Upper lobe of left lung (tissue), 6 donors: ENCODE data around the gene ADNP. TPM values are rescaled to one million over a fixed set of nuclear protein-coding genes. Genes with fewer than 3 reads are reported as not detected.

Experiments used
- ATAC-seq, 2 donors: fragments of 200-7000 bp; cut with Tn5 transposase; one replicate each; pipeline ENCODE4 v1.9.1; 2022; ENCODE audit warnings: mild to moderate bottlenecking in 2 of 2, moderate library complexity in 2 of 2; ENCODE audit not compliant: low FRiP score in 2 of 2
- DNase-seq, 2 donors: peaks; one replicate each; pipeline ENCODE4 v3.0.0-alpha.2; 2019 to 2020
- H3K27ac ChIP-seq, 4 donors: fragments of 200-600 bp; sonication (generic); one replicate each; pipeline ENCODE4 v1.5.1; 2016 to 2019
- H3K27me3 ChIP-seq, 4 donors: fragments of 200-600 bp; sonication (generic); one replicate each; pipeline ENCODE4 v1.5.1; 2017 to 2019
- H3K36me3 ChIP-seq, 4 donors: fragments of 200-600 bp; sonication (generic); one replicate each; pipeline ENCODE4 v1.5.1; 2016 to 2019
- H3K4me1 ChIP-seq, 4 donors: fragments of 200-600 bp; sonication (generic); one replicate each; pipeline ENCODE4 v1.5.1; 2018 to 2019
- H3K4me3 ChIP-seq, 4 donors: fragments of 200-600 bp; sonication (generic); one replicate each; pipeline ENCODE4 v1.5.1; 2017 to 2019; ENCODE audit warnings: mild to moderate bottlenecking in 2 of 4, moderate library complexity in 1 of 4
- H3K9me3 ChIP-seq, 4 donors: fragments of 200-600 bp; sonication (generic); one replicate each; pipeline ENCODE4 v1.5.1; 2018 to 2019
- EP300 ChIP-seq, 4 donors: sonication (generic); formaldehyde crosslinking; IDR thresholded peaks; one replicate each; pipeline ENCODE4 v1.5.1; 2017; ENCODE audit warnings: antibody characterized with exemption in 4 of 4, control low read depth in 2 of 4
- POLR2A ChIP-seq, 4 donors: fragments of 450-650 bp; IDR thresholded peaks; one replicate each; pipeline ENCODE4 v1.5.1; 2016 to 2017; ENCODE audit warnings: antibody characterized with exemption in 4 of 4, mild to moderate bottlenecking in 2 of 4
- POLR2AphosphoS5 ChIP-seq, 2 donors: sonication (generic); formaldehyde crosslinking; IDR thresholded peaks; one replicate each; pipeline ENCODE4 v1.5.1; 2017; ENCODE audit warnings: antibody characterized with exemption in 2 of 2
- WGBS, 2 donors: methylation state at CpG; one replicate each; pipeline ENCODE4 v1.1.5; 2017 to 2018; 5-methylcytosine and 5-hydroxymethylcytosine counted together
- total RNA-seq, 6 donors: library from RNA; depleted of rRNA in 4 of 6; stranded (reverse); fragments of >200 nt in 4 of 6; gene quantifications; one replicate each; pipeline versions ENCODE4 v1.1.0 to v1.2.1, GENCODE V29; 2016 to 2021
- TF ChIP-seq, protein P1 (sequence below), 6 experiments: fragments of 450-650 bp in 4 of 6; fragments of 200-600 bp in 2 of 6; sonication (generic) in 2 of 6; IDR thresholded peaks; one replicate each; pipeline ENCODE4 v1.5.1; 2016 to 2019; ENCODE audit warnings: antibody characterized with exemption in 6 of 6
- donor health status: DM: no; HTN: no; CAD: no; lungs with moderate emphysema.
- donor health status: DM: no; HTN: yes; CAD: no; lungs with severe emphysema.

The ADNP gene
- total RNA-seq, 6 donors from 2014 or later, result 27.3 to 72.6 (median 45.0) TPM

GRCh38 chr20:50859161-50859560, 72.1 kb downstream of the ADNP start:
- no peak for DNase-seq
- no peak overlapping the region for H3K4me3 ChIP-seq
- H3K27me3 ChIP-seq, result no peaks in the 10 kb centered on the region
- H3K27ac ChIP-seq, result no peak overlapping the region
- ATAC-seq, result no peak
- H3K9me3 ChIP-seq, result no peaks in the 10 kb centered on the region
- no peaks in the 10 kb centered on the region for H3K4me1 ChIP-seq
- WGBS, 2 donors, result 95% methylated on average over 10 of the region's 10 CpGs
- TF ChIP-seq, protein P1, sequence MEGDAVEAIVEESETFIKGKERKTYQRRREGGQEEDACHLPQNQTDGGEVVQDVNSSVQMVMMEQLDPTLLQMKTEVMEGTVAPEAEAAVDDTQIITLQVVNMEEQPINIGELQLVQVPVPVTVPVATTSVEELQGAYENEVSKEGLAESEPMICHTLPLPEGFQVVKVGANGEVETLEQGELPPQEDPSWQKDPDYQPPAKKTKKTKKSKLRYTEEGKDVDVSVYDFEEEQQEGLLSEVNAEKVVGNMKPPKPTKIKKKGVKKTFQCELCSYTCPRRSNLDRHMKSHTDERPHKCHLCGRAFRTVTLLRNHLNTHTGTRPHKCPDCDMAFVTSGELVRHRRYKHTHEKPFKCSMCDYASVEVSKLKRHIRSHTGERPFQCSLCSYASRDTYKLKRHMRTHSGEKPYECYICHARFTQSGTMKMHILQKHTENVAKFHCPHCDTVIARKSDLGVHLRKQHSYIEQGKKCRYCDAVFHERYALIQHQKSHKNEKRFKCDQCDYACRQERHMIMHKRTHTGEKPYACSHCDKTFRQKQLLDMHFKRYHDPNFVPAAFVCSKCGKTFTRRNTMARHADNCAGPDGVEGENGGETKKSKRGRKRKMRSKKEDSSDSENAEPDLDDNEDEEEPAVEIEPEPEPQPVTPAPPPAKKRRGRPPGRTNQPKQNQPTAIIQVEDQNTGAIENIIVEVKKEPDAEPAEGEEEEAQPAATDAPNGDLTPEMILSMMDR (IDR thresholded peaks at IDR 0.05), result no peak
- TF ChIP-seq POLR2A (IDR thresholded peaks at IDR 0.05) (no peak), POLR2AphosphoS5 (IDR thresholded peaks at IDR 0.05) (no peak), EP300 (IDR thresholded peaks at IDR 0.05) (no peak)
- no peaks in the 10 kb centered on the region for H3K36me3 ChIP-seq

GRCh38 chr20:50858525-50858924, 72.7 kb downstream of the ADNP start:
- no peak for DNase-seq
- 90 to 98% methylated on average over 5 of the region's 5 CpGs for WGBS, 2 donors
- TF ChIP-seq EP300 (IDR thresholded peaks at IDR 0.05), result no peak
- TF ChIP-seq POLR2AphosphoS5 (IDR thresholded peaks at IDR 0.05), result no peak
- no peak for TF ChIP-seq POLR2A (IDR thresholded peaks at IDR 0.05)
- TF ChIP-seq, protein P1 (IDR thresholded peaks at IDR 0.05), result no peak
- Histone ChIP-seq H3K4me1 (no peaks in the 10 kb centered on the region), H3K27ac (no peak overlapping the region), H3K36me3 (no peaks in the 10 kb centered on the region), H3K9me3 (no peaks in the 10 kb centered on the region), H3K27me3 (no peaks in the 10 kb centered on the region), H3K4me3 (no peak overlapping the region)
- ATAC-seq, result no peak

DNA sequence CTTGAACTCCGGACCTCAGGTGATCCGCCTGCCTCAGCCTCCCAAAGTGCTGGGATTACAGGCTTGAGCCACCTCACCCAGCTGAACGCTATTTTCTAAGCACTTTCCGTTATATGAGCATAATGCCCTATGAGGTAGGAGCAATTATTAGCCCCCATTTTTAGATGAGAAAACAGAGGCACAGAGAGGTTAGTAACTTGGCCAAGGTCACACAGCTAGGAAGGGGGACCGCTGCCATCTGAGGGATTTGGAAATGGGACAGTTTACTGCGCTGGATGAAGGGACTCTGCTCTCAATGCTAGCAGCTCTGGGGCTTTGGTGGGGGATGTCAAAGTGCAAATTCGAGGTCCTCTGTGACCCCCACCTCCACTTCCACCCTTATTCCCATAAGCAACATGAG, 73.9 kb downstream of the ADNP start:
- no peaks in the 10 kb centered on the region for H3K4me1 ChIP-seq
- no peak overlapping the region for H3K27ac ChIP-seq
- ATAC-seq, result no peak
- TF ChIP-seq EP300 (IDR thresholded peaks at IDR 0.05) (no peak), POLR2AphosphoS5 (IDR thresholded peaks at IDR 0.05) (no peak), POLR2A (IDR thresholded peaks at IDR 0.05) (no peak)
- TF ChIP-seq, protein P1 (IDR thresholded peaks at IDR 0.05), result no peak
- WGBS, 2 donors, result 90 to 97% methylated on average over 7 of the region's 7 CpGs
- DNase-seq, result no peak
- H3K9me3 ChIP-seq, result no peaks in the 10 kb centered on the region
- no peak overlapping the region for H3K4me3 ChIP-seq
- no peaks in the 10 kb centered on the region for H3K36me3 ChIP-seq
- H3K27me3 ChIP-seq, result no peaks in the 10 kb centered on the region

- Histone ChIP-seq H3K4me1 (no peaks in the 10 kb centered on the region), H3K27ac (no peak overlapping the region), H3K27me3 (no peaks in the 10 kb centered on the region), H3K9me3 (no peaks in the 10 kb centered on the region), H3K36me3 (no peaks in the 10 kb centered on the region), H3K4me3 (no peak overlapping the region)
- TF ChIP-seq POLR2AphosphoS5 (IDR thresholded peaks at IDR 0.05) (no peak), EP300 (IDR thresholded peaks at IDR 0.05) (no peak), POLR2A (IDR thresholded peaks at IDR 0.05) (no peak)
- TF ChIP-seq, protein P1 (IDR thresholded peaks at IDR 0.05), result no peak
- ATAC-seq (no peak), DNase-seq (no peak)
- 80 to 85% methylated on average over 3 to 5 of the region's 5 CpGs for WGBS, 2 donors
Measured at GRCh38 chr20:50856475-50857041, 74.7 kb downstream of the ADNP start.
